K562 (cell line): ENCODE results near the gene STX1A. TPM values are rescaled to one million over a fixed set of nuclear protein-coding genes. Genes with fewer than 3 reads are reported as not detected.

ENCODE experiments used
- CXXC5 ChIP-seq: fragments of 250-450 bp; sonication (Bioruptor Pico); IDR thresholded peaks from 2 replicates; pipeline ENCODE4 v1.8.0; 2022; ENCODE audit warnings: inconsistent platforms, mild to moderate bottlenecking, moderate library complexity
- KLF13 ChIP-seq: fragments of 450-650 bp; IDR thresholded peaks from 2 replicates; pipeline ENCODE4 v1.6.1; 2016; ENCODE audit warnings: missing genetic modification characterization, low read depth, mild to moderate bottlenecking, missing compliant biosample characterization, moderate library complexity, borderline replicate concordance
- MBD2 ChIP-seq: sonication (generic); IDR thresholded peaks from 2 replicates; pipeline ENCODE4 v1.6.1; 2016; ENCODE audit warnings: low read depth, borderline replicate concordance
- SNAPC5 ChIP-seq: fragments of 250-450 bp; sonication (Bioruptor Pico); IDR thresholded peaks from 2 replicates; pipeline ENCODE4 v1.8.0; 2021; ENCODE audit warnings: moderate library complexity, mild to moderate bottlenecking, inconsistent platforms
- SP2 ChIP-seq: IDR thresholded peaks from 2 replicates; pipeline ENCODE4 v1.6.1; 2011; ENCODE audit warnings: mild to moderate bottlenecking, low read depth, low read length, moderate library complexity; ENCODE audit not compliant: poor library complexity, severe bottlenecking; ENCODE audit errors: extremely low read depth
- TSHZ1 ChIP-seq: fragments of 250-450 bp; sonication (Bioruptor Pico); IDR thresholded peaks from 2 replicates; pipeline ENCODE4 v1.4.0; 2020; ENCODE audit warnings: mild to moderate bottlenecking, moderate library complexity
- XRCC5 ChIP-seq: fragments of 200-400 bp; formaldehyde crosslinking; IDR thresholded peaks from 2 replicates; pipeline ENCODE4 v1.6.1; 2017; ENCODE audit warnings: low read depth, mild to moderate bottlenecking, low read length
- ZNF511 ChIP-seq: sonication (generic); formaldehyde crosslinking; IDR thresholded peaks from 2 replicates; pipeline ENCODE4 v1.8.0; 2022; ENCODE audit warnings: mild to moderate bottlenecking, missing genetic modification reagents
- ZNF707 ChIP-seq: fragments of 250-450 bp; sonication (Bioruptor Pico); conservative IDR thresholded peaks from 2 replicates; pipeline ENCODE4 v1.8.0; 2022; ENCODE audit warnings: inconsistent platforms, mild to moderate bottlenecking, moderate library complexity
- polyA plus RNA-seq, 8 experiments: library from polyadenylated mRNA; depleted of rRNA in 4 of 8; stranded (reverse) in 5 of 8; unstranded in 3 of 8; fragments of >200 nt; fragmentation: Nextera tagmentation in 2 of 8; fragmentation: Illumina TruSeq in 1 of 8; extraction: Ambion mirVana in 2 of 8; extraction: Trizol in 1 of 8; gene quantifications; 2 replicates each; pipeline versions ENCODE4 v1.2.1 to v1.2.3, GENCODE V29; 2011 to 2014; ENCODE audit warnings: inconsistent platforms in 1 of 8, missing spikeins in 1 of 8
- total RNA-seq, 7 experiments: library from RNA; depleted of rRNA in 6 of 7; stranded (reverse); fragments of >200 nt in 6 of 7; fragmentation: Illumina TruSeq in 2 of 7; extraction: Trizol in 2 of 7; gene quantifications; 2 replicates each; pipeline versions ENCODE4 v1.2.1 to v1.2.3, GENCODE V29; 2011 to 2021; ENCODE audit warnings: low replicate concordance in 1 of 7
- TF ChIP-seq, protein P1 (sequence below): fragments of 450-650 bp; IDR thresholded peaks from 2 replicates; pipeline ENCODE4 v1.6.1; 2016; ENCODE audit warnings: mild to moderate bottlenecking, moderate library complexity

Gene STX1A
- total and polyA plus RNA-seq, 9 of the 15 experiments (the other 6 are each of a cell fraction or from before 2014, with no cell fraction given), result 0.04 to 15.1 (median 6.3) TPM

DNA sequence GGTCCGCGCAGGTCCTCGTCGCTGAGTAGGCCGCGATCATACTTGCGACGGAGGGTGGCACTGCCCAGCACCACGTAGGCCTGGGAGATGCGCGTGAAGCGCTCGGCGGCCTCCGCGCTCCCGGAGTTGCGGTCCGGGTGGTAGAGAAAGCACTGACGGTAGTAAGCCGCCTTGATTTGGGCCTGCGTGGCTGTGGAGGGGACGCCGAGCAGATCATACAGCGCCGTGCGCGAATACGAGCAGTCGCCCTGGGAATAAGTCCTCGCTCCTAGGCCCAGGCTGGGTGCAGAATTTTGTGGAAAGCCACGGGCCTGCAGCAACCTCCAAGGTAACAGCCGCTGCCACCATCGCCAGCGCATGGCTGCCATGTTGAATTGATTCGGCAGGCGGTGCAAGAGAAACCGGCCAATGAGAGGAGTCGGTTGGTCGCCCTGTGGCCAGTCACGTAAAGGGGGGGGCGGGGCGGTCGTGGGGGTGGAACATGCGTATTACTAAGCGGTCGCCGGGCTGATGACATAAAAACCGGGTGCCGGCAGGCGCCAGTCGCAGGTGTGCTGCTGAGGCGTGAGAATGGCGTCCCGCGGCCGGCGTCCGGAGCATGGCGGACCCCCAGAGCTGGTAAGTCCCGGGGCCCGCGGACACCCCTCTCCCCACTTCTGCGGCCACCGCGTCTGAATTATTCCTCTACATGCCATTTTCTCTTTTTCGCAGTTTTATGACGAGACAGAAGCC lies 36.2 kb downstream of the STX1A start, which contains the start of the genes BUD23 and DNAJC30 (continued):
- 0 out of 2 replicates have a peak, but pooled peaks have one; percentile 49 for TF ChIP-seq ZNF511 (CRISPR knock-in tag)
- TF ChIP-seq KLF13 (tag), result no peak
- no peak for TF ChIP-seq TSHZ1 (CRISPR knock-in tag)
- no peak for TF ChIP-seq ZNF707 (CRISPR knock-in tag)
- TF ChIP-seq CXXC5 (CRISPR knock-in tag), result peak; percentile 92
- TF ChIP-seq SP2, result peak; percentile 53
- TF ChIP-seq, protein P1, sequence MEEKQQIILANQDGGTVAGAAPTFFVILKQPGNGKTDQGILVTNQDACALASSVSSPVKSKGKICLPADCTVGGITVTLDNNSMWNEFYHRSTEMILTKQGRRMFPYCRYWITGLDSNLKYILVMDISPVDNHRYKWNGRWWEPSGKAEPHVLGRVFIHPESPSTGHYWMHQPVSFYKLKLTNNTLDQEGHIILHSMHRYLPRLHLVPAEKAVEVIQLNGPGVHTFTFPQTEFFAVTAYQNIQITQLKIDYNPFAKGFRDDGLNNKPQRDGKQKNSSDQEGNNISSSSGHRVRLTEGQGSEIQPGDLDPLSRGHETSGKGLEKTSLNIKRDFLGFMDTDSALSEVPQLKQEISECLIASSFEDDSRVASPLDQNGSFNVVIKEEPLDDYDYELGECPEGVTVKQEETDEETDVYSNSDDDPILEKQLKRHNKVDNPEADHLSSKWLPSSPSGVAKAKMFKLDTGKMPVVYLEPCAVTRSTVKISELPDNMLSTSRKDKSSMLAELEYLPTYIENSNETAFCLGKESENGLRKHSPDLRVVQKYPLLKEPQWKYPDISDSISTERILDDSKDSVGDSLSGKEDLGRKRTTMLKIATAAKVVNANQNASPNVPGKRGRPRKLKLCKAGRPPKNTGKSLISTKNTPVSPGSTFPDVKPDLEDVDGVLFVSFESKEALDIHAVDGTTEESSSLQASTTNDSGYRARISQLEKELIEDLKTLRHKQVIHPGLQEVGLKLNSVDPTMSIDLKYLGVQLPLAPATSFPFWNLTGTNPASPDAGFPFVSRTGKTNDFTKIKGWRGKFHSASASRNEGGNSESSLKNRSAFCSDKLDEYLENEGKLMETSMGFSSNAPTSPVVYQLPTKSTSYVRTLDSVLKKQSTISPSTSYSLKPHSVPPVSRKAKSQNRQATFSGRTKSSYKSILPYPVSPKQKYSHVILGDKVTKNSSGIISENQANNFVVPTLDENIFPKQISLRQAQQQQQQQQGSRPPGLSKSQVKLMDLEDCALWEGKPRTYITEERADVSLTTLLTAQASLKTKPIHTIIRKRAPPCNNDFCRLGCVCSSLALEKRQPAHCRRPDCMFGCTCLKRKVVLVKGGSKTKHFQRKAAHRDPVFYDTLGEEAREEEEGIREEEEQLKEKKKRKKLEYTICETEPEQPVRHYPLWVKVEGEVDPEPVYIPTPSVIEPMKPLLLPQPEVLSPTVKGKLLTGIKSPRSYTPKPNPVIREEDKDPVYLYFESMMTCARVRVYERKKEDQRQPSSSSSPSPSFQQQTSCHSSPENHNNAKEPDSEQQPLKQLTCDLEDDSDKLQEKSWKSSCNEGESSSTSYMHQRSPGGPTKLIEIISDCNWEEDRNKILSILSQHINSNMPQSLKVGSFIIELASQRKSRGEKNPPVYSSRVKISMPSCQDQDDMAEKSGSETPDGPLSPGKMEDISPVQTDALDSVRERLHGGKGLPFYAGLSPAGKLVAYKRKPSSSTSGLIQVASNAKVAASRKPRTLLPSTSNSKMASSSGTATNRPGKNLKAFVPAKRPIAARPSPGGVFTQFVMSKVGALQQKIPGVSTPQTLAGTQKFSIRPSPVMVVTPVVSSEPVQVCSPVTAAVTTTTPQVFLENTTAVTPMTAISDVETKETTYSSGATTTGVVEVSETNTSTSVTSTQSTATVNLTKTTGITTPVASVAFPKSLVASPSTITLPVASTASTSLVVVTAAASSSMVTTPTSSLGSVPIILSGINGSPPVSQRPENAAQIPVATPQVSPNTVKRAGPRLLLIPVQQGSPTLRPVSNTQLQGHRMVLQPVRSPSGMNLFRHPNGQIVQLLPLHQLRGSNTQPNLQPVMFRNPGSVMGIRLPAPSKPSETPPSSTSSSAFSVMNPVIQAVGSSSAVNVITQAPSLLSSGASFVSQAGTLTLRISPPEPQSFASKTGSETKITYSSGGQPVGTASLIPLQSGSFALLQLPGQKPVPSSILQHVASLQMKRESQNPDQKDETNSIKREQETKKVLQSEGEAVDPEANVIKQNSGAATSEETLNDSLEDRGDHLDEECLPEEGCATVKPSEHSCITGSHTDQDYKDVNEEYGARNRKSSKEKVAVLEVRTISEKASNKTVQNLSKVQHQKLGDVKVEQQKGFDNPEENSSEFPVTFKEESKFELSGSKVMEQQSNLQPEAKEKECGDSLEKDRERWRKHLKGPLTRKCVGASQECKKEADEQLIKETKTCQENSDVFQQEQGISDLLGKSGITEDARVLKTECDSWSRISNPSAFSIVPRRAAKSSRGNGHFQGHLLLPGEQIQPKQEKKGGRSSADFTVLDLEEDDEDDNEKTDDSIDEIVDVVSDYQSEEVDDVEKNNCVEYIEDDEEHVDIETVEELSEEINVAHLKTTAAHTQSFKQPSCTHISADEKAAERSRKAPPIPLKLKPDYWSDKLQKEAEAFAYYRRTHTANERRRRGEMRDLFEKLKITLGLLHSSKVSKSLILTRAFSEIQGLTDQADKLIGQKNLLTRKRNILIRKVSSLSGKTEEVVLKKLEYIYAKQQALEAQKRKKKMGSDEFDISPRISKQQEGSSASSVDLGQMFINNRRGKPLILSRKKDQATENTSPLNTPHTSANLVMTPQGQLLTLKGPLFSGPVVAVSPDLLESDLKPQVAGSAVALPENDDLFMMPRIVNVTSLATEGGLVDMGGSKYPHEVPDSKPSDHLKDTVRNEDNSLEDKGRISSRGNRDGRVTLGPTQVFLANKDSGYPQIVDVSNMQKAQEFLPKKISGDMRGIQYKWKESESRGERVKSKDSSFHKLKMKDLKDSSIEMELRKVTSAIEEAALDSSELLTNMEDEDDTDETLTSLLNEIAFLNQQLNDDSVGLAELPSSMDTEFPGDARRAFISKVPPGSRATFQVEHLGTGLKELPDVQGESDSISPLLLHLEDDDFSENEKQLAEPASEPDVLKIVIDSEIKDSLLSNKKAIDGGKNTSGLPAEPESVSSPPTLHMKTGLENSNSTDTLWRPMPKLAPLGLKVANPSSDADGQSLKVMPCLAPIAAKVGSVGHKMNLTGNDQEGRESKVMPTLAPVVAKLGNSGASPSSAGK, result peak; percentile 91
- peak; percentile 82; the same call in 1 of the 2 replicates for TF ChIP-seq MBD2
- no peak for TF ChIP-seq SNAPC5 (CRISPR knock-in tag)
- TF ChIP-seq XRCC5, result 0 out of 2 replicates have a peak, but pooled peaks have one; percentile 12
